HuH-7.5 (cell line): Measurements from ENCODE around the gene ATP1B1.
A peak's percentile ranks its signal among the peaks of the same experiment; 100 is the strongest.
"Not testable (repeated sequence)": the region's sequence is repeated elsewhere in the genome, so short reads cannot be mapped to it uniquely, and the experiment has no call there.

ENCODE experiments used
- DNase-seq: peaks from one replicate; pipeline ENCODE4 v3.0.0; 2011; ENCODE audit warnings: low spot score

Gene ATP1B1

DNA sequence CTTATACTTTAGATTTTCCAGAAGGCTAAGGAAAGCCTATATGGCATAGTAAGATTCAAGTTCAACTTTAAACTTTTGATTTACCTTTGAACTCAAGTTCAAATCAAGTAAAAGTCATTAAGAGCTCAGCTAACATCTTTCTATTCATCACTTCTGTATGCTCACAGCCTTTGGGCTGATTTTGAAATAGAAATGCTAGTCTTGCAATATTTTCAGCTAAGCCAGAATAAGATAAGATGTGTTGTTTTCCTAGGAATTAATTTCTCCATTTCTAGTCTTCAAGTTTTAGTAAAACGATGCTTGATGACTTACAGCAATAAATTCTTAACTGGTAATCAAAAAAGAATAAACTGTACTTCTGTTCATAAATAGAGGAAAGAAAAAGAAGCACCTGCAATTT is 35.6 kb downstream of the ATP1B1 start:
- DNase-seq = no peak

- no peak for DNase-seq
Measured at GRCh38 chr1:169143346-169143745, 36.9 kb downstream of the ATP1B1 start.

GRCh38 chr1:169143984-169144383 is 37.5 kb downstream of the ATP1B1 start:
- DNase-seq = no peak

DNA sequence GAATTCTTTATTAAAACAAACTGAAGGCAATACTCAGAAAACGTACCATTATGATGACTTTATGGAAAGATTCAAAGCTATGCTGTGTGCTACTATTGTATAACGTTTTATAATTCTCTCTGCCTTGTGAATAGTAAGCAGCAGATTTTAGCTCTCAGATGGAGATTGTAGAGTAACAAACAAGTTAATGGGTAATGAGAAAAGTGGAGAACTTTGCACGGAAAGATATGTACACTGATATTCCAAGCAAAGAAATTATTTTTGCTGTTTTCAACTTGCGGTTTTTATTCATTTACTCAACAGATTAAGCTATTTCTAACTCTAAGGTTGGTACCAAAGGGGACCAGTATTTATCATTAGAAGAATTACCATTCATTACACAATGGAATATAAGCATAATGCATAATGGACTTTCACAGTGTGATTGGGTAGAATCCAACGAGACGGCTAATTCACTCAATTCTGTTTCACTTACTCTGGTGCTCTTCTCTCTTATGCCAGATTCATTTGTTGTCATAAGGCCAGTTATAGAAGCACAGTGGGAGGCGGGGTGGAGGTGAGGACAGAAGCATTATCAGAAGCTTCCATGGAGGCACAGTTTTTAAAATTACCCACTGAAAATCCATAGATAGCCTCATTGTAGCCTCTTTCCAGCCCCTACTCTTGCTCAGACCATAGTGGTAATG is 38.6 kb downstream of the ATP1B1 start:
- no peak for DNase-seq

GRCh38 chr1:169146576-169147214 is 40.2 kb downstream of the ATP1B1 start:
- DNase-seq = no peak

DNA sequence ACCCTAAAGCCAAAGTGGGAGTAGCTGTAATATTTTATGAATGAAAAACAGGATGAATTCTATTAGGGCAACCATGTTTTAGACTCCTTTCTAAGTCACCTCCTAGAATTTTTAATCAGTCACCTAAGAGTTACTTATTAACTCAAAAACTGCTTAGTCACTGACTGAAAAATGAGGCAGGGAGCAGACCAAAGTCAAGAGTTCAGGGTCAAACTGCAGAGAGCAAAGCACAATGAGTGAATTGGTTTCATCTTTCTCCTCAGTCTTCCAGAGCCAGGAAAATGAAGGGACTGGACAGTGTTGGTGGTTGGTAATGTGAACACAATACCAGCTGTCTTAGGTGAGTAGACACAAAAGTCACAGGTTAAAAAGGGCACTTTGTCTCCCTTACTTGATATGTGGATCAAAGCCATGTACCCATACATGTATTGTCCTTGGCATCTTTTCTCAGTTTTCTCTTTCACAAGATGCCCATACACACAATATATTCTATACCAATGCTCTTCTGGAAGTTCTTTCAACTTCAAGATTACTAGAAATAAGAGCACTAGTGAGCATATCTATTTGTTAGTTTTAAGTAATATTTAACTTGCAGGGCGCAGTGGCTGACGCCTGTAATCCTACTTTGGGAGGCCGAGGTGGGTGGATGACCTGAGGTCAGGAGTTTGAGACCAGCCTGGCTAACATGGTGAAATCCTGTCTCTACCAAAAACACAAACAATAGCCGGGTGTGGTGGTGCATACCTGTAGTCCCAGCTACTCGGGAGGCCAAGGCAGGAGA is 42.2 kb downstream of the ATP1B1 start:
- peak; percentile 12 for DNase-seq

DNA sequence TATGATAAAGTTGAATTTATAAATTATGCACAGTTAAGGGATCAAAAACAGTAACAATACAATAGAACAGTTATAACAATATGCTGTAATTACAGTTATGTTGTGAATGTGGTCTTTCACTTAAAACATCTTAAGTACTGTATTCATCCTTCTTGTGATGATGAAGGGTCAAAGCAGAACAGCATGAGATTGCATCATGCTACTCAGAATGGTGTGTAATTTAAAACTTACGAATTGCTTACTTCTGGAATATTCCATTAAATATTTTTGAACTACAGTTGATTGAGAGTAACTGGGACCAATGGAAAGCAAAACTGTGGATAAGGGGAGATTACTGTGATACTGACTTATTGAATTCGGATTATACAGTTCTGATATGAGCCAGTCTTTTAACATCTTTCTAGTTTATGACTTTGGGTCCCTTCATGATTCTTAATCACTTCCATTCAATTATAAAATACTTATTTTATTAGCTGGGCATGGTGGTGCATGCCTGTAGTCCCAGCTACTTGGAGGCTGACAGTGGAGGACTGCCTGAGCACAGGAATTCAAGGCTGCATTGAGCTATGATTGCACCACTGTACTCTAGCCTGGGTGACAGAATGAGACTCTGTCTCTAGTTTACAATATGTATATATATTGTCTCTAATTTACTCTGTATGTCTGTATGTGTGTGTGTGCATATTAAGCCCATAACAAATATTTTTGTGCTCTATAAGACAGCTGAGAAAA is 43.2 kb downstream of the ATP1B1 start:
- DNase-seq = no peak

- DNase-seq = no peak
Measured at GRCh38 chr1:169150641-169151337, 44.3 kb downstream of the ATP1B1 start.

DNA sequence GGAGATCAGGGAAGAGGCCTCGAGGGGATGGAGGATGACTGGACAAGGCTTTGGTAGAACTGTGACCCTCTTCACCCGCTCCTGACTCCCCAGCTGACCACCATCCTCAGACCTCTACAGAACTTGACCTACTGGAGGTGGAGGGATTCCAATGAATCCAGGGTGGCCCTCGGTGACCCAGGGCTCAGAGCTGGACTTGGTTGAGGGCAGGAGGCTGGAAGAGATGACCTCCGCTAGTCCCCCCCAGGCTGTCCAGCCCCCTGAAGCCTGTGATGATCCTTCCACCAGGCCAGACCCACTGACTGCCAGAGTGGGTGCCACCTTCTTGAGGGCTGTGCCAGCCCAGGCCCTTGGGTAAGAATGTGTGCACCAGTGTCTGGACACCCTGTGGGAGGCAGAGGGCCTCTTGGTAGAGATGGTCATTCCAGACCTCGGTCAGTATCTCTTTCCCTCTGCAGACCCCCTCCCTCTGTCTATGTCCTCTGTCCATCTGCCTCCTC is 44.9 kb downstream of the ATP1B1 start:
- no peak for DNase-seq

DNA sequence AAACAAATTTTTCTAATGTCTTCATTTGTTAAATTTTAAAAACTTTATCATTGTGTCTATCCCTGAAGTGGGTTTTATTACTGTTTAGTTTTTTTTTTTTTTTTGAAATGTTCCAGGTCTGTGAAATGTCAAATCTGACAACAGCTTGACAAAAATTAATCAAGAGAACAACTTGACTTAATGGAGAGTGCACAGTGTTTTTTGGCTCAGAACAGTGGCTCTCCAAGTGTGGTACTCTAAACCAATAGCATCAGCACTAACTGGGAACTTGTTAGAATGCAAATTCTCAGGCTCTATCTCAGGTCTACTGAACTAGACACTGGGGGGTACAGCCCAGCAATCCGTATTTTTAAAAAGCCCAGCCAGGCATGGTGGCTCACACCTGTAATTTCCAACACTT is 49.2 kb downstream of the ATP1B1 start:
- DNase-seq = no peak

GRCh38 chr1:169156580-169156979 is 50.1 kb downstream of the ATP1B1 start:
- no peak for DNase-seq

GRCh38 chr1:169160845-169161495 is 54.5 kb downstream of the ATP1B1 start:
- no peak for DNase-seq

DNA sequence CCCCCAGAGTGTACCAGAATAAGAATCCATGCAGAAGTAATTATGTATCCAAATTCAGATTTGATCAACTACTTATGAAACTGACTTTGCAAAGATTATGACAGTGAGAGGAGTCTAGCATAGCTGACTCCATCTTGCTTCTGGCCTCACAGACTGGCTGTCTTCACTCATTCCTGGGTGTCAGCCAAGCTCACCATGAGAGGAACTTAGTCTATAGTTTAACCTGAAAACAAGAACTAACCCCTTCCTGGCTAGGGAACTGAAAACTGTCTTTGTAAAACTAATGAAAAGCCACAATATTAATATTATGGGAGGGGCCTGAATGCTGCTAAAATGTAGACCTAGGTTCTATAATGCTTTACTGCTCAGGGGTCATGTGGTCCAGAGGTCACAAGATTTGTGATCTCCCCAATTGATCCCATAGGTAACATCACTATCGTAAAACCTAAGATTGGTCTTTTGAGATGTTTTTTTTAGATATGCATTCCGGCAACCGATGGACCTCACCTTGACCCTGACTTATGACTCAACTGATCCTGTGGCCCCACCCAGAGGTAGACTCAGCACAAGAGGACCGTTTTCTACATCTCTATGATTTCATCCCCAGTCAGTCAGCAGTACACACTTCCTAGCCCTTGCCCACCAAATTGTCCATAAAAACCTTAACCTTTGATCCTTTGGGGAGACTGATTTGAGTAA is 55.2 kb downstream of the ATP1B1 start:
- no peak for DNase-seq

DNA sequence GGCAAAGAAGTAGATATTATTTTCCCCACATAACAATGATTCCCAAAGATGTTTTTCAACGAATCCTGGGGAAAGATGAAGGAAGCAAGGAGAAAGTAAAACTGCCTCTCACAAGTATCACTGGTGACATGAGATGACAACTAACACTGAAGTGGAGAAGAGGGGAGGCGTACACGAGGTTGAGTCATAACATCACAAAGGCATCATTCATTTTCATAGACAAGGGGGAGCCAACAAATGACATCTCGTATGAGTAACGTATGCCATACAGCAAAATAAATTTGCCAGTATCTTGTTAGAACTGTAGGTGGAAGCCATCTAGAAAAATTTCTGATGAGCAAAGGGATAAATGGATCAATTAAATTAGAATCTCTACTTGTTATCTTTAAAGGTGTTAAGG is 56.6 kb downstream of the ATP1B1 start:
- no peak for DNase-seq

DNA sequence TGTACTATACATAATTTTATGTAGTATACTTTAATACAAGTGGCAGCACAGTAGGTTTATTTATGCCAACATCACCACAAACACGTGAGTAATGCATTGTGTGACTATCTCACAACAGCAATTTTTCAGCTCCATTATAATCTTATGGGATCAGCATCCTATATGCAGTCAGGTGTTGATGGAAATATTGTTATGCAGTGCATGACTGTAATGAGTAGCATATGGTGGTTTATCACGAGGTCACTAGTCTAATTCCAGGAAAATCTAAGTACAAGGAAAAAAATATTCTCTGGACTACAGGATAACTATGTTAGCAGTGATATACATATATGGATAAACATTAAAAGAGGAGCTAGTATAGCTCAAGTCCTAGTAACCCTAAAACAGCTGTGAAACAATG is 69.0 kb downstream of the ATP1B1 start:
- DNase-seq = no peak

DNA sequence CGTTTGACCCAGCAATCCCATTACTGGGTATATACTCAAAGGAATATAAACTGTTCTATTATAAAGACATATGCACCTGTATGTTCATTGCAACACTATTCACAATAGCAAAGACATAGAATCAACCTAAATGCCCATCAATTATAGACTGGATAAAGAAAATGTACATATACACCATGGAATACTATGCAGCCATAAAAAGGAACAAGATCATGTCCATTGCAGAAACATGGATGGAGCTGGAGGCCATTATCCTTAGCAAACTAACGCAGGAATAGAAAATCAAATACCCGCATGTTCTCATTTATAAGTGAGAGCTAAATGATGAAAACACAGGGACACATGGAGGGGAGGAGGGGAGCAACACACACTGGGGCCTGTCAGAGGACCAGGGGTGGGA is 72.9 kb downstream of the ATP1B1 start:
- DNase-seq = not testable (repeated sequence)

- DNase-seq = no peak
Measured at GRCh38 chr1:169180174-169180573, 73.7 kb downstream of the ATP1B1 start.
